ENCODE results near the gene CAVIN4.

GRCh38 chr9:100577776-100578448 lies at the start of gene CAVIN4:
- TF ChIP-seq POLR2AphosphoS5 (IDR thresholded peaks at IDR 0.05; ENCODE audit: low read depth, low read length) (no peak), TAF1 (IDR thresholded peaks at IDR 0.05; ENCODE audit: borderline replicate concordance, low read depth, low read length) (no peak), POLR2A (IDR thresholded peaks at IDR 0.05; ENCODE audit: low read depth, low read length) (no peak)

Measured in GM12892 (cell line).